ENCODE results near the gene PPEF2.
A peak's percentile ranks its signal among the peaks of the same experiment; 100 is the strongest.
"Not testable (repeated sequence)": the region's sequence is repeated elsewhere in the genome, so short reads cannot be mapped to it uniquely, and the experiment has no call there.

Gene PPEF2

GRCh38 chr4:75935628-75936027, 33.4 kb upstream of the PPEF2 start:
- TF ChIP-seq, protein P1, sequence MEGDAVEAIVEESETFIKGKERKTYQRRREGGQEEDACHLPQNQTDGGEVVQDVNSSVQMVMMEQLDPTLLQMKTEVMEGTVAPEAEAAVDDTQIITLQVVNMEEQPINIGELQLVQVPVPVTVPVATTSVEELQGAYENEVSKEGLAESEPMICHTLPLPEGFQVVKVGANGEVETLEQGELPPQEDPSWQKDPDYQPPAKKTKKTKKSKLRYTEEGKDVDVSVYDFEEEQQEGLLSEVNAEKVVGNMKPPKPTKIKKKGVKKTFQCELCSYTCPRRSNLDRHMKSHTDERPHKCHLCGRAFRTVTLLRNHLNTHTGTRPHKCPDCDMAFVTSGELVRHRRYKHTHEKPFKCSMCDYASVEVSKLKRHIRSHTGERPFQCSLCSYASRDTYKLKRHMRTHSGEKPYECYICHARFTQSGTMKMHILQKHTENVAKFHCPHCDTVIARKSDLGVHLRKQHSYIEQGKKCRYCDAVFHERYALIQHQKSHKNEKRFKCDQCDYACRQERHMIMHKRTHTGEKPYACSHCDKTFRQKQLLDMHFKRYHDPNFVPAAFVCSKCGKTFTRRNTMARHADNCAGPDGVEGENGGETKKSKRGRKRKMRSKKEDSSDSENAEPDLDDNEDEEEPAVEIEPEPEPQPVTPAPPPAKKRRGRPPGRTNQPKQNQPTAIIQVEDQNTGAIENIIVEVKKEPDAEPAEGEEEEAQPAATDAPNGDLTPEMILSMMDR (IDR thresholded peaks at IDR 0.05; ENCODE audit: control insufficient read depth, extremely low read depth, insufficient read depth): no peak
- DNase-seq (ENCODE audit: low read depth): no peak
- no peak overlapping the region for H3K4me3 ChIP-seq (ENCODE audit: low read depth, low read length)

DNA sequence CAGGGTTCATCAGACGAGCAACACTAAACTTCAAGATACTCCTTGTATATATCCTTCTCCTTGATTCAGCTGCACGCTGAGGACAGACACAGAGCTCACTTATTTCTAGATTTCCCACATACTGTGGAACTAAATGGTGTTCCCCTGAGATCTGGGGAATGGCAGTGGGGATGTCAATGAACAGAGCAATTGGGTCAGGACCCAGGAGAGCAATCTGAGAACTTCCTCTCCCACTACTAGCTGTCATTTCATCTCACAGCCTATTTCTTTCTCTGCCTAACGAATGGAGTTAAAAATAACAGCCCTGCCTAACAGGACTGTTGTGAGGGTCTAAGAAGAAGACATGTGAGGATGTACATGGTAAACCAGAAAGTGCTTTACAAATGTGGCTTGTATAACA, 27.9 kb upstream of the PPEF2 start:
- H3K4me3 ChIP-seq (ENCODE audit: low read depth, low read length): no peak overlapping the region
- TF ChIP-seq, protein P1 (IDR thresholded peaks at IDR 0.05; ENCODE audit: control insufficient read depth, extremely low read depth, insufficient read depth): no peak
- DNase-seq (ENCODE audit: low read depth): no peak

- DNase-seq (ENCODE audit: low read depth); H3K4me3 ChIP-seq (ENCODE audit: low read depth, low read length): not testable (repeated sequence)
These were observed 22.7 kb upstream of the PPEF2 start for GRCh38 chr4:75924916-75925315.

DNA sequence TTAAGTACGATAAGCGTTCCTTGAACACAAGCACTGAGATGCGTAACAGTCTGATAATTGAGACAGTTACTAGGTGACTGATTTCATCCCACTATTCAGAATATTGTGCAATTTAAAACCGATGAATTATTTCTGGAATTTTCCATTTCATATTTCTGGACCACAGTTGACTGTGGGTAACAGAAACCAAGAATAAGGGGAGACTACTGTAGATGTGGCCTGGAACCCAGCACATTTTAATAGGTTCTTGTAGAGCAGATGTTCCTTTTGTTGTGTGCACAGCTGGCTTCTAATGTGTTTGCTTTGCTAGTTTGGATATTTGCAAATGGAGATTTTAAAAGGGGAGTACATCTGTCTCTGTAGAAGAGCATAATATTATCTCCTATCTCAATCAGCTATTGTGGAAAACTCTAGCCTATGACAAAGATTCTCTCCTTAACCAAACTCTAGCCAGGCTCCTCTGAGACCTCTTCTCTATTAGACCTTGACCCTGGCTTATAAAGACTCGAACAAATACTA, 22.1 kb upstream of the PPEF2 start:
- peak; percentile 54 for DNase-seq (ENCODE audit: low read depth)
- TF ChIP-seq, protein P1 (IDR thresholded peaks at IDR 0.05; ENCODE audit: control insufficient read depth, extremely low read depth, insufficient read depth): no peak
- H3K4me3 ChIP-seq (ENCODE audit: low read depth, low read length): no peak overlapping the region

- DNase-seq (ENCODE audit: low read depth): no peak
- H3K4me3 ChIP-seq (ENCODE audit: low read depth, low read length): no peak overlapping the region
- TF ChIP-seq, protein P1 (IDR thresholded peaks at IDR 0.05; ENCODE audit: control insufficient read depth, extremely low read depth, insufficient read depth): no peak
These were observed 20.3 kb upstream of the PPEF2 start for GRCh38 chr4:75922588-75922987.

DNA sequence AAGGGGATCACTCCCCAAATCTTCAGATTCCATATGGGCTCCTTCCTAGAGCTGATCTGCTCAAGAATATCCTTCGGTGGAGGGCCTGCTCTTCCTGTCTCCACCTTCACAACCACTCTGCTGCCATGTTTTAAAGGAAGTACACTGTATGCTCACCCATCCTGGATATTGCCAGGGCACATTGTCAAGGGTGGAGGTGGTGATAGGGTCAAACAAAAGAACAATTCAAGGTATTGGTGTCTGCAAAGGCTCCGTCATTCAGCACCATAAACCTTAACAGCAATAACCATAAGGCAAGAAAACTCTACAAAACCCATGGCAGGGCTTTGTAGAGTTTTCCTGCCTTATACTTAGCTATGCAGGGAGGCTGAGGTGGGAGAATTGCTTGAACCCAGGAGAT, 19.7 kb upstream of the PPEF2 start:
- TF ChIP-seq, protein P1 (IDR thresholded peaks at IDR 0.05; ENCODE audit: control insufficient read depth, extremely low read depth, insufficient read depth): no peak
- H3K4me3 ChIP-seq (ENCODE audit: low read depth, low read length): no peak overlapping the region

DNA sequence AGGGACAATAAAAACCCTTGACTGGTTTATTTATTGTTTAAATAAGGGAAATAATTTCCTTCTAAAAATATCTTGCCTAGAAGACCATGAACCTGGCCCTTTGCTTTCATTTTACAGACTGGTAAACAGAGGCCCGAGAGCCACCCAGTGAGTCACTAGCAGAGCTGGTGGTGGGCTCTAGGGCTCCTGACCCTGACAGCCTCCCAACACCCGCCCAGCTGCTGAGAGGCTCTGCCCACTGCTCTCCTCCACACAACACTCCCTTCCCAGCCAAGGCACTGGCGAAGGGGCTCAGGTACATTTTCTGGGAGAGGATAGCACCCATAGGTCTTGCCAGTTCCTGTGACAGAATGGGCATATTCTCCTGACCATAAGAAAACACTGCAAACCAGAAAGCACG, 18.1 kb upstream of the PPEF2 start:
- DNase-seq (ENCODE audit: low read depth): no peak
- TF ChIP-seq, protein P1 (IDR thresholded peaks at IDR 0.05; ENCODE audit: control insufficient read depth, extremely low read depth, insufficient read depth): no peak
- no peak overlapping the region for H3K4me3 ChIP-seq (ENCODE audit: low read depth, low read length)

More for the DNA sequence above, 19.7 kb upstream of the PPEF2 start:
- DNase-seq (ENCODE audit: low read depth): no peak

Data from LNCaP clone FGC (cell line).